ENCODE measurements around the gene CDCP2. TPM values are rescaled to one million over a fixed set of nuclear protein-coding genes. Genes with fewer than 3 reads are reported as not detected.
A peak's percentile ranks its signal among the peaks of the same experiment; 100 is the strongest.
"Not testable (repeated sequence)": the region's sequence is repeated elsewhere in the genome, so short reads cannot be mapped to it uniquely, and the experiment has no call there.

The CDCP2 gene
- polyA plus RNA-seq, 10 donors, result 0.08 to 0.20 (median 0.10) TPM; not detected in 7

- no peak for DNase-seq
Measured at GRCh38 chr1:54168206-54168965, 15.6 kb upstream of the CDCP2 start.

GRCh38 chr1:54167422-54168139, 14.8 kb upstream of the CDCP2 start:
- no peak for DNase-seq

- DNase-seq, result not testable (repeated sequence)
Measured at GRCh38 chr1:54166357-54166756, 13.6 kb upstream of the CDCP2 start.

- no peak for DNase-seq
Measured at GRCh38 chr1:54165146-54165545, 12.3 kb upstream of the CDCP2 start.

- DNase-seq, result no peak
Measured at GRCh38 chr1:54163573-54163972, 10.8 kb upstream of the CDCP2 start.

- peak in 1 of 3 donors; percentile 14 for DNase-seq
Measured at GRCh38 chr1:54163051-54163450, 10.3 kb upstream of the CDCP2 start.

GRCh38 chr1:54161495-54162168, 8.8 kb upstream of the CDCP2 start:
- no peak for DNase-seq

GRCh38 chr1:54160351-54160750, 7.6 kb upstream of the CDCP2 start:
- DNase-seq, result no peak

- no peak for DNase-seq
Measured at GRCh38 chr1:54159733-54160316, 7.0 kb upstream of the CDCP2 start.

- no peak for DNase-seq
Measured at GRCh38 chr1:54158071-54158470, 5.3 kb upstream of the CDCP2 start.

- no peak for DNase-seq
Measured at GRCh38 chr1:54157401-54157800, 4.6 kb upstream of the CDCP2 start.

GRCh38 chr1:54156986-54157385, 4.2 kb upstream of the CDCP2 start:
- no peak for DNase-seq

- no peak for DNase-seq
Measured at GRCh38 chr1:54156201-54156600, 3.4 kb upstream of the CDCP2 start.

GRCh38 chr1:54153535-54154439, 987 bp upstream of the CDCP2 start:
- DNase-seq, result peak; percentile 47 to 83 (median 58)

GRCh38 chr1:54151013-54151412, 1.8 kb downstream of the CDCP2 start:
- DNase-seq, result no peak

GRCh38 chr1:54149734-54150133, 3.1 kb downstream of the CDCP2 start:
- no peak for DNase-seq

GRCh38 chr1:54144366-54144765, 8.4 kb downstream of the CDCP2 start:
- DNase-seq, result no peak

GRCh38 chr1:54142146-54142900, 10.5 kb downstream of the CDCP2 start:
- no peak for DNase-seq

- DNase-seq, result no peak
Measured at GRCh38 chr1:54139711-54140110, 13.1 kb downstream of the CDCP2 start.

- DNase-seq, result no peak
Measured at GRCh38 chr1:54138994-54139393, 13.8 kb downstream of the CDCP2 start.
